Endothelial cell of umbilical vein (primary cell): ENCODE results near the gene TTLL7. TPM values are rescaled to one million over a fixed set of nuclear protein-coding genes. Genes with fewer than 3 reads are reported as not detected.
A peak's percentile ranks its signal among the peaks of the same experiment; 100 is the strongest.

ENCODE experiments used
- BruUV-seq: library from RNA; stranded (reverse); fragments of 400-500 nt; replicated peaks from 2 replicates; lab custom pipeline; 2021; lab: Mats Ljungman, UMichigan
- CTCF ChIA-PET: fragments of 300-600, 350-600 bp; sonication (Branson Sonifier 250); formaldehyde crosslinking; loops from one replicate; lab custom pipeline; 2021; ENCODE audit warnings: antibody characterized with exemption, inconsistent platforms; lab: Charles Lee
- POLR2A ChIA-PET: fragments of 300-600, 350-600 bp; sonication (Branson Sonifier 250); formaldehyde crosslinking; loops from one replicate; lab custom pipeline; 2021; ENCODE audit warnings: antibody characterized with exemption, inconsistent platforms; lab: Charles Lee
- DNase-seq: peaks from one replicate; pipeline ENCODE4 v3.0.0-alpha.2; 2011; ENCODE audit warnings: low read depth, low spot score
- FAIRE-seq: peaks from 2 replicates; lab custom pipeline; 2011; peaks lifted over from hg19 to GRCh38; lab: Jason Lieb, UNC
- H2AFZ ChIP-seq: 2 replicates; pipeline ENCODE4 v1.6.0; 2012; ENCODE audit warnings: low read depth, low read length, control low read depth, inconsistent platforms
- H3K27ac ChIP-seq: 2 replicates; pipeline ENCODE4 v1.5.1; 2011; ENCODE audit warnings: low read depth, mild to moderate bottlenecking, control low read depth, low read length, moderate library complexity; ENCODE audit not compliant: insufficient read depth
- H3K27me3 ChIP-seq, 2 experiments: 2 replicates each; pipeline versions ENCODE4 v1.6.0 to v1.6.1; 2011; ENCODE audit warnings: low read length in 2 of 2, mixed read lengths in 1 of 2; ENCODE audit not compliant: control insufficient read depth in 2 of 2, insufficient read depth in 2 of 2
- H3K36me3 ChIP-seq, 2 experiments: 2 replicates in 1 of 2; 3 replicates in 1 of 2; pipeline ENCODE4 v1.5.1; 2011; ENCODE audit warnings: low read length in 2 of 2, mild to moderate bottlenecking in 1 of 2, moderate library complexity in 1 of 2; ENCODE audit not compliant: control insufficient read depth in 2 of 2, insufficient read depth in 2 of 2; ENCODE audit errors: extremely low read depth in 1 of 2
- H3K4me1 ChIP-seq: 3 replicates; pipeline ENCODE4 v1.5.1; 2011; ENCODE audit warnings: mild to moderate bottlenecking, low read length; ENCODE audit not compliant: control insufficient read depth, insufficient read depth; ENCODE audit errors: extremely low read depth
- H3K4me2 ChIP-seq: 2 replicates; pipeline ENCODE4 v1.6.1; 2011; ENCODE audit warnings: low read length, control low read depth, mixed read lengths; ENCODE audit not compliant: insufficient read depth
- H3K4me3 ChIP-seq, 3 experiments: fragments of 200-600 bp in 1 of 3; sonication (generic), shearing (Covaris generic) in 1 of 3; replicated peaks in 1 of 3; 2 replicates each; pipeline ENCODE4 v1.5.1; 2011 to 2016; ENCODE audit warnings: control low read depth in 3 of 3, low read length in 3 of 3, mild to moderate bottlenecking in 2 of 3, inconsistent platforms in 1 of 3, low read depth in 1 of 3, moderate library complexity in 1 of 3; ENCODE audit not compliant: insufficient read depth in 1 of 3
- H3K79me2 ChIP-seq: 2 replicates; pipeline ENCODE4 v1.6.0; 2012; ENCODE audit warnings: low read length, inconsistent platforms; ENCODE audit not compliant: control insufficient read depth, insufficient read depth
- H3K9ac ChIP-seq: replicated peaks from 2 replicates; pipeline ENCODE3; 2011; ENCODE audit warnings: low read length, control low read depth; ENCODE audit not compliant: insufficient read depth; ENCODE audit errors: extremely low read depth
- H3K9me1 ChIP-seq: replicated peaks from 3 replicates; pipeline ENCODE4 v1.6.0; 2011; ENCODE audit warnings: mild to moderate bottlenecking, low read length; ENCODE audit not compliant: control insufficient read depth, insufficient read depth; ENCODE audit errors: extremely low read depth
- H3K9me3 ChIP-seq: replicated peaks from 2 replicates; pipeline ENCODE4 v1.5.1; 2012; ENCODE audit warnings: low read length, inconsistent platforms; ENCODE audit not compliant: control insufficient read depth, insufficient read depth
- H4K20me1 ChIP-seq: replicated peaks from 2 replicates; pipeline ENCODE3; 2011; ENCODE audit warnings: mild to moderate bottlenecking, low read length; ENCODE audit not compliant: control insufficient read depth, insufficient read depth; ENCODE audit errors: extremely low read depth
- CTCF ChIP-seq, 2 donors: IDR thresholded peaks; 1 replicate in 1 of 2; 2 replicates in 1 of 2; pipeline ENCODE4 v1.5.1; 2011; ENCODE audit warnings: low read length in 2 of 2, mild to moderate bottlenecking in 2 of 2, moderate library complexity in 2 of 2, control low read depth in 1 of 2, inconsistent platforms in 1 of 2, low read depth in 1 of 2; ENCODE audit not compliant: insufficient read depth in 1 of 2; ENCODE audit errors: extremely low read depth in 1 of 2
- EZH2 ChIP-seq: IDR thresholded peaks from 2 replicates; pipeline ENCODE4 v1.6.1; 2012; ENCODE audit warnings: borderline replicate concordance, low read depth, mild to moderate bottlenecking, moderate library complexity, low read length, inconsistent platforms; ENCODE audit not compliant: severe bottlenecking
- FOS ChIP-seq: IDR thresholded peaks from 2 replicates; pipeline ENCODE4 v1.6.1; 2011; ENCODE audit warnings: mild to moderate bottlenecking, low read length, moderate library complexity, borderline replicate concordance; ENCODE audit not compliant: insufficient read depth
- JUN ChIP-seq: IDR thresholded peaks from 2 replicates; pipeline ENCODE4 v1.6.1; 2011; ENCODE audit warnings: borderline replicate concordance, low read depth; ENCODE audit not compliant: insufficient read length, insufficient read depth
- MAX ChIP-seq: IDR thresholded peaks from 2 replicates; pipeline ENCODE4 v1.6.1; 2011; ENCODE audit not compliant: insufficient read depth, insufficient read length
- MYC ChIP-seq: IDR thresholded peaks from one replicate; pipeline ENCODE4 v1.6.1; 2011; ENCODE audit warnings: mild to moderate bottlenecking, low read depth, low read length
- POLR2A ChIP-seq: IDR thresholded peaks from 2 replicates; pipeline ENCODE4 v1.6.1; 2012; ENCODE audit warnings: low read depth, mild to moderate bottlenecking, control low read depth, low read length
- dilution Hi-C: fragments of 300-500 bp; cut with MboI; formaldehyde crosslinking; loops from one replicate; pipeline ENCODE4 v1.15.0; 2019; ENCODE audit warnings: low sequenced_read_pairs; ENCODE audit not compliant: extremely low pct_ligation_motif_present
- intact Hi-C: fragments of 100-400 bp; cut with micrococcal nuclease; formaldehyde crosslinking; loops from one replicate; pipeline ENCODE4 v1.10.0; 2022
- polyA plus RNA-seq, 4 experiments: library from polyadenylated mRNA; depleted of rRNA in 3 of 4; stranded (reverse) in 3 of 4; unstranded in 1 of 4; fragments of >200 nt; gene quantifications; 2 replicates each; pipeline versions ENCODE4 v1.2.1 to v1.2.3, GENCODE V29; 2011 to 2012; ENCODE audit warnings: missing spikeins in 1 of 4
- total RNA-seq: library from RNA; stranded (reverse); gene quantifications from 2 replicates; pipeline ENCODE4 v1.2.3, GENCODE V29; 2021

Gene TTLL7
- total and polyA plus RNA-seq, 2 donors (not counting 3 experiments of a cell fraction or from before 2014, with no cell fraction given) = 2.1 to 11.7 TPM

- dilution Hi-C loops = no loop called here
- Histone ChIP-seq H3K79me2 (no peaks in the 10 kb centered on the region), H3K4me3 (no peak overlapping the region), H3K36me3 (no peaks in the 10 kb centered on the region), H3K9ac (no peak overlapping the region), H3K4me1 (no peaks in the 10 kb centered on the region), H3K9me3 (no peaks in the 10 kb centered on the region), H4K20me1 (no peaks in the 10 kb centered on the region), H3K27ac (no peak overlapping the region), H3K9me1 (no peaks in the 10 kb centered on the region), H2AFZ (no peak overlapping the region), H3K27me3 (no peaks in the 10 kb centered on the region), H3K4me2 (no peak overlapping the region)
- TF ChIP-seq FOS (no peak), JUN (peak; percentile 48)
- ChIA-PET POLR2A (no interaction called here), CTCF (interaction anchor here (0.9 to 1.2 kb wide), 3 partner anchors 22 to 874 kb away, joined by 3 to 4 read pairs (median 3); no protein-coding TSS in a partner anchor)
- no TSS peak for BruUV-seq
- peak; percentile 57 for DNase-seq
- FAIRE-seq = no peak
- intact Hi-C loops = no loop called here
Observed at GRCh38 chr1:83882906-83883305, 116.0 kb downstream of the TTLL7 start.

- TF ChIP-seq EZH2 (no peak), POLR2A (no peak), JUN (no peak), FOS (no peak), MYC (no peak), MAX (no peak), CTCF (IDR thresholded peaks at IDR 0.05; ENCODE audit: extremely low read depth in 1 of 2, insufficient read depth in 1 of 2, low read depth in 1 of 2, low read length in 2 of 2) (no peak)
- H3K4me3 ChIP-seq = no peak overlapping the region
- FAIRE-seq = no peak
Observed at GRCh38 chr1:83872515-83872914, 126.4 kb downstream of the TTLL7 start.

More at GRCh38 chr1:83872515-83872914, 126.4 kb downstream of the TTLL7 start:
- H3K27ac ChIP-seq = no peak overlapping the region
- no peaks in the 10 kb centered on the region for H3K4me1 ChIP-seq
- dilution Hi-C loops = no loop called here
- intact Hi-C loops = no loop called here
- no peaks in the 10 kb centered on the region for H3K36me3 ChIP-seq
- no peak overlapping the region for H3K9ac ChIP-seq
- H3K27me3 ChIP-seq = no peaks in the 10 kb centered on the region
- no peaks in the 10 kb centered on the region for H4K20me1 ChIP-seq
- no peaks in the 10 kb centered on the region for H3K9me3 ChIP-seq
- no TSS peak for BruUV-seq
- H3K9me1 ChIP-seq = no peaks in the 10 kb centered on the region
- CTCF ChIA-PET = interaction anchor here (1.1 to 1.4 kb wide), 3 partner anchors 9 to 13 kb away, joined by 3 read pairs; no protein-coding TSS in a partner anchor
- no peak for DNase-seq
- H3K4me2 ChIP-seq = no peak overlapping the region
- H3K79me2 ChIP-seq = no peaks in the 10 kb centered on the region
- POLR2A ChIA-PET = no interaction called here
- H2AFZ ChIP-seq = no peak overlapping the region
